ENCODE measurements around the gene GFRA1.
"Not testable (repeated sequence)": the region's sequence is repeated elsewhere in the genome, so short reads cannot be mapped to it uniquely, and the experiment has no call there.

The GFRA1 gene

DNA sequence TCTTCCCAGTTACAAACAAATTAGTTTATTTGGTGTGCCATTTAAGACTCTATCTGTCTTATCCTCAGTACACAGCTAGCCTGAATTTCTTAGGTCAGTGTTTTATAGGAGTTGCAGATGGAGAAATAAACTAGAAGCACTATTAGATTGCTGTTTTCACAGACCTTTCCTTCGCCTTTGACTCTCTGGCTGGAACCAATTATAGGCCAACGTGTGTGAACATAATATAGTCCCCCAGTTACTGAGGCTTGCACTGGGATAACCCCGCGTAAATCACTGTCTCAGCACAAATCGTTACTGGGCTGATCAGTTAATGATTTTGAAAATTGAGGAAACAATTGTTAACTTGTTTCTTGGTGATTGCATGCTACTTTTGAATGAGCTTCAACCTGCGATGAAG lies 233.4 kb downstream of the GFRA1 start:
- no peaks in the 10 kb centered on the region for H3K27me3 ChIP-seq (ENCODE audit: control insufficient read depth, insufficient read depth, low read length)

DNA sequence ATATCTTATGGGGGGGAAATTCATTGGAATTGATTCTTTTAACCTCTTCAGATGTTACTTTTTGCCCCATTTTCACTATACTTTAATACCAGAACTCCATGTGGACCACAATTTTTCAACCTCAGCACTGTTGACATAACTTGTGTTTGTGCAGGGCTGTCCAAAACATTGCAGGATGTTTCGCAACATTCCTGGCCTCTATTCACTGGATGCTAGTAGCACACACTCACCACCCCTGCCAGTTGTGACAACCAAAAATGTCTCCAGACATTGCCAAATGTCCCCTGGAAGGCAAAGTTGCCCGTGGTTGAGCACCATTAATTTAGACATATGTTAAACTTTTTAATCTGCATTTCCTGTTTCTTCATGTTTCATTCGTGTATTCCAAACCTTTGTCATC lies 234.7 kb downstream of the GFRA1 start:
- no peak overlapping the region for H3K4me3 ChIP-seq (ENCODE audit: low read length)
- no peaks in the 10 kb centered on the region for H3K27me3 ChIP-seq (ENCODE audit: control insufficient read depth, insufficient read depth, low read length)
- no peak overlapping the region for H3K9ac ChIP-seq (ENCODE audit: low read length)

More for the DNA sequence above, 233.4 kb downstream of the GFRA1 start:
- no peak overlapping the region for H3K9ac ChIP-seq (ENCODE audit: low read length)
- no peak overlapping the region for H3K4me3 ChIP-seq (ENCODE audit: low read length)
- no peaks in the 10 kb centered on the region for H3K9me3 ChIP-seq (ENCODE audit: control insufficient read depth, low read length)
- no peaks in the 10 kb centered on the region for H3K36me3 ChIP-seq (ENCODE audit: control insufficient read depth, insufficient read depth, low read length)
- no peaks in the 10 kb centered on the region for H3K4me1 ChIP-seq (ENCODE audit: control insufficient read depth, insufficient read depth, low read length)

DNA sequence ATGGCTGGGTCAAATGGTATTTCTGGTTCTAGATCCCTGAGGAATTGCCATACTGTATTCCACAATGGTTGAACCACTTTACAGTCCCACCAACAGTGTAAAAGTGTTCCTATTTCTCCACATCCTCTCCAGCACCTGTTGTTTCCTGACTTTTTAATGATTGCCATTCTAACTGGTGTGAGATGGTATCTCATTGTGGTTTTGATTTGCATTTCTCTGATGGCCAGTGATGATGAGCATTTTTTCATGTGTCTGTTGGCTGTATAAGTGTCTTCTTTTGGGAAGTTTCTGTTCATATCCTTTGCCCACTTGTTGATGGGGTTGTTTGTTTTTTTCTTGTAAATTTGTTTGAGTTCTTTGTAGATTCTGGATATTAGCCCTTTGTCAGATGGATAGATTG lies 237.6 kb downstream of the GFRA1 start:
- not testable (repeated sequence) for H3K27me3 ChIP-seq (ENCODE audit: control insufficient read depth, insufficient read depth, low read length); H3K9ac ChIP-seq (ENCODE audit: low read length); H3K4me3 ChIP-seq (ENCODE audit: low read length); H3K4me1 ChIP-seq (ENCODE audit: control insufficient read depth, insufficient read depth, low read length); H3K9me3 ChIP-seq (ENCODE audit: control insufficient read depth, low read length); H3K36me3 ChIP-seq (ENCODE audit: control insufficient read depth, insufficient read depth, low read length)

More for the DNA sequence above, 234.7 kb downstream of the GFRA1 start:
- Histone ChIP-seq H3K9me3 (ENCODE audit: control insufficient read depth, low read length) (no peaks in the 10 kb centered on the region), H3K36me3 (ENCODE audit: control insufficient read depth, insufficient read depth, low read length) (no peaks in the 10 kb centered on the region), H3K4me1 (ENCODE audit: control insufficient read depth, insufficient read depth, low read length) (no peaks in the 10 kb centered on the region)

GRCh38 chr10:116030576-116030975 lies 242.4 kb downstream of the GFRA1 start:
- Histone ChIP-seq H3K36me3 (ENCODE audit: control insufficient read depth, insufficient read depth, low read length) (no peaks in the 10 kb centered on the region), H3K27me3 (ENCODE audit: control insufficient read depth, insufficient read depth, low read length) (no peaks in the 10 kb centered on the region), H3K9ac (ENCODE audit: low read length) (no peak overlapping the region), H3K4me1 (ENCODE audit: control insufficient read depth, insufficient read depth, low read length) (no peaks in the 10 kb centered on the region), H3K4me3 (ENCODE audit: low read length) (no peak overlapping the region), H3K9me3 (ENCODE audit: control insufficient read depth, low read length) (no peaks in the 10 kb centered on the region)

- no peak overlapping the region for H3K9ac ChIP-seq (ENCODE audit: low read length)
- H3K4me3 ChIP-seq (ENCODE audit: low read length): no peak overlapping the region
- no peaks in the 10 kb centered on the region for H3K9me3 ChIP-seq (ENCODE audit: control insufficient read depth, low read length)
- no peaks in the 10 kb centered on the region for H3K36me3 ChIP-seq (ENCODE audit: control insufficient read depth, insufficient read depth, low read length)
- no peaks in the 10 kb centered on the region for H3K4me1 ChIP-seq (ENCODE audit: control insufficient read depth, insufficient read depth, low read length)
- no peaks in the 10 kb centered on the region for H3K27me3 ChIP-seq (ENCODE audit: control insufficient read depth, insufficient read depth, low read length)
Measured at GRCh38 chr10:116029826-116030225, 243.2 kb downstream of the GFRA1 start.

DNA sequence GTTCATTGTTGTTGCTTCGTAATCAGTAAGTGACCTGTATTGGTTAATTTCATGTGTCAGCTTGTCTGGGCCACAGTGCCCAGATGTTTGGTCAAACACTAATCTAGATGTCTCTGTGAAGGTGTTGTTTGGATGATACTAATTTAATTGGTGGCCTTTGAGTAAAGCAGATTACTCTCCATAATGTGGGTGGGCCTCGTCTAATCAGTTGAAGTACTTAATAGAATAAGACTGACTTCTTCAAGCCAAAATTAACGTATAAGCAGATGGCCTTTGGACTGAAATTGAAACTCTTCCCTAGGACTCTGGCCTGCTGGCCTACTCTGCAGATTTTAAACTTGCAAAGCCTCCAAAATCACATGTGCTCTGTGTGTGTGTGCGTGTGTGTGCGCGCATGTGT lies 245.7 kb downstream of the GFRA1 start:
- H3K27me3 ChIP-seq (ENCODE audit: control insufficient read depth, insufficient read depth, low read length): no peaks in the 10 kb centered on the region
- H3K36me3 ChIP-seq (ENCODE audit: control insufficient read depth, insufficient read depth, low read length): no peaks in the 10 kb centered on the region
- H3K4me3 ChIP-seq (ENCODE audit: low read length): no peak overlapping the region
- no peaks in the 10 kb centered on the region for H3K4me1 ChIP-seq (ENCODE audit: control insufficient read depth, insufficient read depth, low read length)
- H3K9me3 ChIP-seq (ENCODE audit: control insufficient read depth, low read length): no peaks in the 10 kb centered on the region
- no peak overlapping the region for H3K9ac ChIP-seq (ENCODE audit: low read length)

- no peaks in the 10 kb centered on the region for H3K9me3 ChIP-seq (ENCODE audit: control insufficient read depth, low read length)
- no peaks in the 10 kb centered on the region for H3K36me3 ChIP-seq (ENCODE audit: control insufficient read depth, insufficient read depth, low read length)
- H3K4me1 ChIP-seq (ENCODE audit: control insufficient read depth, insufficient read depth, low read length): no peaks in the 10 kb centered on the region
- no peak overlapping the region for H3K9ac ChIP-seq (ENCODE audit: low read length)
- no peak overlapping the region for H3K4me3 ChIP-seq (ENCODE audit: low read length)
- no peaks in the 10 kb centered on the region for H3K27me3 ChIP-seq (ENCODE audit: control insufficient read depth, insufficient read depth, low read length)
Measured at GRCh38 chr10:116026725-116027124, 246.3 kb downstream of the GFRA1 start.

- Histone ChIP-seq H3K36me3 (ENCODE audit: control insufficient read depth, insufficient read depth, low read length) (no peaks in the 10 kb centered on the region), H3K4me3 (ENCODE audit: low read length) (no peak overlapping the region), H3K4me1 (ENCODE audit: control insufficient read depth, insufficient read depth, low read length) (no peaks in the 10 kb centered on the region), H3K9me3 (ENCODE audit: control insufficient read depth, low read length) (no peaks in the 10 kb centered on the region), H3K9ac (ENCODE audit: low read length) (no peak overlapping the region), H3K27me3 (ENCODE audit: control insufficient read depth, insufficient read depth, low read length) (no peaks in the 10 kb centered on the region)
Measured at GRCh38 chr10:116026315-116026714, 246.7 kb downstream of the GFRA1 start.

- Histone ChIP-seq H3K4me3 (ENCODE audit: low read length) (no peak overlapping the region), H3K9me3 (ENCODE audit: control insufficient read depth, low read length) (no peaks in the 10 kb centered on the region), H3K4me1 (ENCODE audit: control insufficient read depth, insufficient read depth, low read length) (no peaks in the 10 kb centered on the region), H3K27me3 (ENCODE audit: control insufficient read depth, insufficient read depth, low read length) (no peaks in the 10 kb centered on the region), H3K36me3 (ENCODE audit: control insufficient read depth, insufficient read depth, low read length) (no peaks in the 10 kb centered on the region), H3K9ac (ENCODE audit: low read length) (no peak overlapping the region)
Measured at GRCh38 chr10:116024271-116024878, 248.6 kb downstream of the GFRA1 start.

DNA sequence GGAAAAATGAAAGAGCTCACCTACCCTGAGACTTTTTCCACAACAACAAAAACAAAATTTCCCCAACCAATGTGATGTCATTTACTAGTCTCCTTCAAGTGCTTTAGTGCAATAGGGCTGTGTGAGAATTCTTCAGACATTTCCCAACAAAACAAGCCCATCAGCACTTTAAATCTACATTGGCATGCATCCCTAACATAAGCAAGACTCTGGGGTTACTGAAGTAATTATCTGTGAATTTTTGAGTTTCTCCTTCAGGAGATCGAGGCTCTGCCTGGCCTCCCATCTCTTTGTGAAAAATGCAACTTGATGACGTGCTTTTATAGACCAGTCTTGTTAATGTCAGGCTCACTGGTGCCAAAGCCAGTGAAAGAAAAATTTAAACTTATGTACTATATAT lies 255.6 kb downstream of the GFRA1 start:
- Histone ChIP-seq H3K27me3 (ENCODE audit: control insufficient read depth, insufficient read depth, low read length) (no peaks in the 10 kb centered on the region), H3K9ac (ENCODE audit: low read length) (no peak overlapping the region), H3K4me3 (ENCODE audit: low read length) (no peak overlapping the region), H3K4me1 (ENCODE audit: control insufficient read depth, insufficient read depth, low read length) (no peaks in the 10 kb centered on the region), H3K9me3 (ENCODE audit: control insufficient read depth, low read length) (no peaks in the 10 kb centered on the region), H3K36me3 (ENCODE audit: control insufficient read depth, insufficient read depth, low read length) (no peaks in the 10 kb centered on the region)

- H3K4me3 ChIP-seq (ENCODE audit: low read length): no peak overlapping the region
- no peaks in the 10 kb centered on the region for H3K36me3 ChIP-seq (ENCODE audit: control insufficient read depth, insufficient read depth, low read length)
- no peaks in the 10 kb centered on the region for H3K4me1 ChIP-seq (ENCODE audit: control insufficient read depth, insufficient read depth, low read length)
- H3K9ac ChIP-seq (ENCODE audit: low read length): no peak overlapping the region
- no peaks in the 10 kb centered on the region for H3K27me3 ChIP-seq (ENCODE audit: control insufficient read depth, insufficient read depth, low read length)
- H3K9me3 ChIP-seq (ENCODE audit: control insufficient read depth, low read length): no peaks in the 10 kb centered on the region
Measured at GRCh38 chr10:116015583-116016333, 257.2 kb downstream of the GFRA1 start.

- no peak overlapping the region for H3K9ac ChIP-seq (ENCODE audit: low read length)
- no peaks in the 10 kb centered on the region for H3K4me1 ChIP-seq (ENCODE audit: control insufficient read depth, insufficient read depth, low read length)
- H3K4me3 ChIP-seq (ENCODE audit: low read length): no peak overlapping the region
- H3K36me3 ChIP-seq (ENCODE audit: control insufficient read depth, insufficient read depth, low read length): no peaks in the 10 kb centered on the region
- no peaks in the 10 kb centered on the region for H3K27me3 ChIP-seq (ENCODE audit: control insufficient read depth, insufficient read depth, low read length)
- no peaks in the 10 kb centered on the region for H3K9me3 ChIP-seq (ENCODE audit: control insufficient read depth, low read length)
Measured at GRCh38 chr10:116014871-116015582, 258.0 kb downstream of the GFRA1 start.

Data from mucosa of stomach (tissue), 1 donor.